MM.1S (cell line): Measurements from ENCODE around the gene RPE.

Experiments
- CTCF ChIP-seq: fragments of 300-600 bp; sonication (generic); IDR thresholded peaks from 2 replicates; pipeline ENCODE4 v1.5.1; 2016; ENCODE audit warnings: antibody characterized with exemption, low read length, mixed read lengths
- EZH2 ChIP-seq: fragments of 300-600 bp; sonication (generic); optimal IDR thresholded peaks from 2 replicates; pipeline ENCODE3; 2017; ENCODE audit warnings: low read depth, mild to moderate bottlenecking, antibody characterized with exemption, low read length, mixed read lengths

- TF ChIP-seq CTCF, result no peak
- TF ChIP-seq EZH2, result no peak
Measured at GRCh38 chr2:209956271-209956670, 46.2 kb upstream of the RPE start.
